Measurements from ENCODE around the gene ARHGAP22.

ARHGAP22 gene

DNA sequence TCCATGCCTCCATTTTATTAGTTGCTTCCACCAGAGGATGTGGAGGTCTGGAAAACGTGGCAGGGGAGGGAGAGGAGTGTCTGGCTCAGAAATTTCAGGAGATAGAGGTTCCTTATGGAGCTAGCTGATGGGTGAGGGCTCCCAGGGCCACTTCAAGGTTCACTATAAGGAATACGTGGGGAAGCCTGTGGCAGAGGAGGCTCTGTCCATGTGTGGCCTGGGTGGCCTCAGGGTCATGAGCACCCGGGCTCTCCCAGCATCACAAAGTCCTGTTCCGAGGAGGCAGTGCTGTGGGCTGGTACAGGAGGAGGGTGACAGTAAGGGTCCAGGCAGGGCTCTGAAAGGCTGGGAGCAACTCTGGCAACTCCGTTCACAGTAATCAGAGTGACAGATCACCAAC is 24.6 kb downstream of the ARHGAP22 start:
- no peak for DNase-seq

GRCh38 chr10:48579251-48579960 is 25.5 kb downstream of the ARHGAP22 start:
- no peak for DNase-seq

GRCh38 chr10:48577158-48577557 is 27.7 kb downstream of the ARHGAP22 start:
- DNase-seq: no peak

- DNase-seq: no peak
Observed at GRCh38 chr10:48576501-48576900, 28.4 kb downstream of the ARHGAP22 start.

DNA sequence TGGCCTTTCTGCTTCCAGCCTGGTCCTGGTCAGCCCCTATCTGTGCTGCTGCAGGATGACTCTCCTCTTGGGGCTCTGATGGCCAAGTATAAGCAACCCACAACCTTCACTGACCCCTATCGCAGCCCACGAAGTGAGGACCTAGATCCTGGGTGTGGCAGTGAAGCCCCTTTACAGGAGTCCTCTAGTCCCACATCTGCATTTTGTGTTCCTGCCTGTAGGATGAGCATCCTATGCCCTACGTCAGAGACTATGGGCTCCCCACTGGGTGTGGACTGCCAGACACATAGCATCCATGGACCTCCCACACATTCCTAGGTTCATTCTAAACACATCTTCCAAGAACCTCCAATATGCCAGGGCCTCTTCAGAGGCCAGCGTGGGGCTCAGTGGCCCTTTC is 29.0 kb downstream of the ARHGAP22 start:
- no peak for DNase-seq

- no peak for DNase-seq
Observed at GRCh38 chr10:48574817-48575380, 30.0 kb downstream of the ARHGAP22 start.

DNA sequence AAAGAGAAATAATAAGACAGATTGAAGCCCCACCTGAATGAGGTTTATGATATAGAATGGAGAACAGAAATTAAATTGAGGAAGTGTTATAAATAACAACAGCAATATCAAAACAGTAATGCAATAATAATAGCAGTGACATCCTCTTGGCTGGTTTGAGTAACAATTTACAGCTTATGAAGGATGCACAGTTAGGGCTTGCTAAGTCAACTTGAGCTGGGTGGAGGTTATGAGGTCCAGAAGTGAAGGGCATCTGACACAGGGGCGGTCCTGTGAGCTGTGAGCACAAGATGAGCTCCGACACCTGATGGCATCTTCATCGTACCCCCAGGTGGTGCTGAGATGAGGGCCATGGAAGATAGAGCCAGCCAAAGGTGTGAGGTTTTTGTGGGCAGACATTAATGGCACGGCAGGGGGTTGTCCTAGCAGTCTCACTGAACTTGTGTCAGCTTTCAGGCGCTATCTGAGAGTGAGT is 30.5 kb downstream of the ARHGAP22 start:
- no peak for DNase-seq

DNA sequence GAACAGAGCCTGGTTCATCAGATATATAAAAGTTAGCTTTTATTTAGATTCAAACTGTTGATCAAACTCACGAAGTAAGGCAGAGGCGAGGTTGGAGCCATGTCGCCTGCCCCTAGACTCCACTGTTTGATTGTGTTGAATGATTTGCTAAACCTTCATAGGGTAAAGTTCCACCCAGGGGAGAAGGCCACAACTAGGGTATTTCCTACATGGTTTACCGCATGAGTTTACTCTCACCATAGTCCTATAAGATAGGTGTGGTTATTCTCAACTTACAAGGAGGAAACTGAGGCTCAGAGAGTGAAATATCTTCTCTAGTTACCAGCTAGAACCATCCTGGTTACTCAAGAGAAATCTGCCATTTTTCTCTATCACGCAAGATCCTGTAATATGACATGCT is 31.8 kb downstream of the ARHGAP22 start:
- DNase-seq: no peak

GRCh38 chr10:48572414-48572813 is 32.5 kb downstream of the ARHGAP22 start:
- no peak for DNase-seq

GRCh38 chr10:48568546-48568945 is 36.3 kb downstream of the ARHGAP22 start:
- DNase-seq: no peak

DNA sequence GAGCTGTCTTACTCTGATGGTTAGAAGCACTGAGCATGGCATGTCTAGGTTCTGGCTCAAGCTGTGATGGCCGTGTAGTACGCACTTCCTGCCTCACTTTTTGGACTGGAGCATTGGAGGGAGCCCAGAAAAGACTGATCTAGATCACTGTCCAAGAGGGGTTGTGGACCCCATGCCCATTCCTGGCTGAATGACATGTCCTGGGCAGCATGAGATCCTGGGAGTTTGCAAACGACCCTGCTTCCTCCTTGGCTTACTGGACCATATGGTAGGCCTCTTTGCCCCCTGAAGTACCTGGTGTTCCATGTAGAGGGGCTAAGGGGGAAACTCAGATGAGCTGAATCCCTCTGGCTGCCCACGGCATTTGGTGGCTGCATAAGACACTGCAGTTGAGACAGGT is 36.7 kb downstream of the ARHGAP22 start:
- DNase-seq: no peak

DNA sequence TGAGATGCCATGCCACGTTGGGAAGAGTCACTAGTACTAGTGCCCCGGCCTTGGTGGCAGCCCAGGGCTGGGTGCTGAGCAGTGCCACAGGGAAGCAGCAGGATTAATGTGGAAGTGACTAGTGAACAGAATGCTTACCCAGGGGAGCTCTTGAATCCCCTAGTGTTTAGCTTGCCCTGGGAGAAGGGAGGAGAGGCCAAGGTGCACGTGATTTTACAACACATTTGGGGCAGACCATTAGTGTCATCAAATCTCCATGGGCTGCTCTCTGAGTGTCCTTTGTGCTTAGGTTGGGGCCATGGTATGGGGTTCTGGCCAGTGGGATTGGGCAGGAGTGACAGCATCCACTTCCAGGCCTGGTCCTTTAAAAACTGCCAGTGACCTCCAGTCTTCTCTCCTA is 37.5 kb downstream of the ARHGAP22 start:
- no peak for DNase-seq

- DNase-seq: no peak
Observed at GRCh38 chr10:48564466-48565160, 40.3 kb downstream of the ARHGAP22 start.

DNA sequence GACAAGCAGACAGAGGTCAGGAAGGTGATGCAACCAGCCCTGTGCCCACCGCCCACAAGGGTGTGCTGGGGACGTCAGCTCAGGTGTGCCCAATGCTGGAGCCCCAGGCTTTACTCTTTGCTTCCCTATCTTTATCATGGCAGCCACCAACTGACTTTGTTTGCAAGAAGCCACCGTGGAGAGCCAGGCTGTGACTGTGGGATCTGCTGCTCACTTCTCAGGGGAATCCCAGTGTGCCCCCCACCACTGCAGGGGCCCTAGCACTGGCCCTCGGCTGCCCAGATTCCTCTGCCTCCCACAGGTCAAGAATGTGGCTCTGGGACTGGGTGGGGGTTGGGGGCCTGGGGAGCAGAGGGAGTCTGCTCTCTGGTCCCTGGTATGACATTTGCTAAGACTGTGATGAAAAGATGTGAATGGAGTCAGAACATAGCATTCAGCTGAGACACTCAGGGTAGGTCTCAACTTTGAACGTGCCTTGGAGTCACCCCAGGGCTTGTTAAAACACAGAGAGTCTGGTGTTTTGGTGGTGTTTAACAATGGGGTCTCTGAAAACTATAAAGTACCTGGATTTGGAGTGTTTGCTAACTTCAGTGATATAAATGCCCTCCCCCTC is 47.3 kb downstream of the ARHGAP22 start:
- no peak for DNase-seq

DNA sequence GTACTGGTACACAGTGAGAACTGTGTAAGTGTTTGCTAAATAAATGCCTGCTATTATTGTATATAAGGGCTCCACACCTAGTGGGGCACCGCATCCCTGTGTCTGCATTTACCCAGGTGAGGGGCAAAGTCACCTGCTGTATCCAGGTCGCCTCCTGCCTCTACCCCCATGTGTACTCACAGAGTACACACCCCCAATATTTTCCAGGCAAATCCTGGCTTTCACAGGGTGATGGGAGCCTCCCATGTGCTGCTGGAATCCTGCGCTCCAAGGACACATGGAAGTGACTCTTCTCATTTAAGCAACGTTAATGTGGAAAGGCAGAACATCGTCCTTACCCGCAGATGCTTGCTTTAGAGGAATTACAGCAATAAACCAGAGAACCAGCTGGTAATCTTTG is 48.2 kb downstream of the ARHGAP22 start:
- DNase-seq: no peak

DNA sequence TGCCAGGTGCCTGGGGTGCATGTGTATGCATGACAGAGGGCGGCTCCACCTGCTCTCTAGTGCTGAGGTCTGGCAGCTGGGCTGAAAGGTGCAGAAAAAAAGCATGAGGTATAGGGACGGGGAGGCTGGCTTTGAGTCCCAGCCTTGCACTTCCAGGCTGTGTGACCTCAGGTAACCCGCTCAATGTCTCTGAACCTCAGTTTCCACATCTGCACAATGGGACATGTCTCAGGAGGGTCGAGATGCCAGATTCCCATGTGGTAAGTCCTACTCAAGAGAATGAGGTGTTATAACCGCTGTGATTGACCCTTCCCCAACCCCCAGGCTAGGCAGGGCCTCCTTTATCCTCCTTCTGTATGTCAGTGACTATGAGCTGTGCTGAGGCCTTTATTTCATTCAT is 48.8 kb downstream of the ARHGAP22 start:
- no peak for DNase-seq

GRCh38 chr10:48555310-48556042 is 49.4 kb downstream of the ARHGAP22 start:
- DNase-seq: no peak

DNA sequence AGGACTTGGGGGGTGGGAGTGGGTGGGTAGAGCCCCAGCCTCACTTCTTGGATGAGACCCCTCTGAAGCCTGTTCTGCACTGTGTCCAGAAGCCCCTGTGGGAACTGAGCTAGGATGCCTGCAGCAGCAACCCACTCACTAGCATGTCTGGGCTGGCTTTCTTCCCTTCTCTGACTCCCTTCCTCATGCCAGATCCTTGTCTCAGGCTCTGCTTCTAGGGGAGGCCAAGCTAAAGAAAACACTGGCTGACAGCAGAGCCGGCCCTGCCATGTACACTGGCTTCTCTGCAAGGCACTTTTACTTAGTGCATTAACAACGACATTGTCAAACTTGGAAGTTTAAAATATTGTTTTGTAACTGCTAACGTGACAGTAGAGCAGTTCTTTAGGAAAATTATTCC is 50.2 kb downstream of the ARHGAP22 start:
- DNase-seq: no peak

GRCh38 chr10:48554246-48554645 is 50.6 kb downstream of the ARHGAP22 start:
- no peak for DNase-seq

DNA sequence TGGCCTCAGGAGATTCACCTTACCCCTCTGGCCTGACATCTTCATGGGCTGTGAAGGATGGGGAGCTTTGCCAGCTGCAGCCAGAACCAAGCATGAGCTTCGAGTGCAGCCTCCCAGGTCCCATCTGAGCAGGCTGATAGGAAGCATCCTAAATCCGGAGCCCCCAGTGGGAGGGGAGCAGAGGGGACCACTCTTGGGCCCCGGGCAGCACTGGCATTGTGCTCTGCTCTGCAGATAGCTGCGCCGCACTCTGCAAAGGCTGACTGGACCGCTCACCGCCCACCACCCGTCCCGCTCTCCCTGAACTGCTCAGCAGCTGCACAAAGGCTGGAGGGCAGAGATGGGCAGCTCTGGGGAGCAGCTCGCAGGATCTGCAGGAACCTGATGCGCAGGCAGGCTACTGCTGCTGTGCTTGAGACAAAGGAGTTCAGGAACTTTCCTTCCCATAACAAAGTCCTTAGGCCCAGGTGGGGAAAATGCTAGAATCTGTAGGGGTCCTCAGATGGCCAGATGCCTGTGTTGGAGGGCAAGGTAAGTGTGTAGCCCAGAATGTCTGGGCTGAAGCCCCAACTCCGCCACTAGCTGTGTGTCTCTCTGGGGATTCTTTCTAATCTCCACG is 51.8 kb downstream of the ARHGAP22 start:
- no peak for DNase-seq

GRCh38 chr10:48551861-48552591 is 52.8 kb downstream of the ARHGAP22 start:
- DNase-seq: peak; percentile 89

DNA sequence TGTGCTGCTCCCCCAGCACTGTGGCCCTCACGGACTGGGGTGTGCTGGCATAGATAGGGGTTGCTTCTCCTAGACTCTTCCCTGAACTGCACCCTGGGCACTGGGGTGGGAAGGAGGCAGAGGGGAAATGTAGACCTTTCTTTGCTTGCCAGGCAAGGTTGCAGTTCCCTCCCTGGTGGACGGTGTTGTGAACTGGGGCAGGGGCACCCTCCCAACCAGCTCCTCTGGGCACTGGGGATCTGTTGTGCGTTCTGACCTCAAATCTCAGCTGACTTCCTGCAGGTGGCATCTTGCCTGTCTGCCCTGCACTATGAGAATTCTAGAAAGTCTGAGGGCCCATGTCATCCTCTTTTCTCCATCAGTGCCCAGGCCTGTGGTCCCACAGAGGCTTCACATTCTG is 53.9 kb downstream of the ARHGAP22 start:
- DNase-seq: no peak
